GM21423 (cell line): ENCODE results near the gene NHEJ1.

Experiments used
- ATAC-seq: cut with Tn5 transposase; IDR thresholded peaks from one replicate; pipeline ENCODE4 v1.9.1; 2021; ENCODE audit warnings: mild to moderate bottlenecking, moderate library complexity; ENCODE audit not compliant: unreplicated experiment

NHEJ1 gene

GRCh38 chr2:219090436-219091299 lies 69.9 kb downstream of the NHEJ1 start:
- ATAC-seq, result no peak

- no peak for ATAC-seq
Measured at GRCh38 chr2:219089330-219089729, 71.3 kb downstream of the NHEJ1 start.

- no peak for ATAC-seq
Measured at GRCh38 chr2:219087848-219088247, 72.8 kb downstream of the NHEJ1 start.

GRCh38 chr2:219087361-219087760 lies 73.3 kb downstream of the NHEJ1 start:
- no peak for ATAC-seq

GRCh38 chr2:219086196-219086595 lies 74.4 kb downstream of the NHEJ1 start:
- no peak for ATAC-seq

GRCh38 chr2:219084791-219085190 lies 75.8 kb downstream of the NHEJ1 start:
- no peak for ATAC-seq

GRCh38 chr2:219082332-219082958 lies 78.2 kb downstream of the NHEJ1 start:
- ATAC-seq, result no peak

GRCh38 chr2:219081701-219082331 lies 78.8 kb downstream of the NHEJ1 start:
- no peak for ATAC-seq

- ATAC-seq, result no peak
Measured at GRCh38 chr2:219081096-219081495, 79.5 kb downstream of the NHEJ1 start.

- no peak for ATAC-seq
Measured at GRCh38 chr2:219079417-219079816, 81.2 kb downstream of the NHEJ1 start.

- ATAC-seq, result no peak
Measured at GRCh38 chr2:219078951-219079350, 81.7 kb downstream of the NHEJ1 start.

GRCh38 chr2:219078126-219078525 lies 82.5 kb downstream of the NHEJ1 start:
- ATAC-seq, result no peak

GRCh38 chr2:219076253-219076652 lies 84.4 kb downstream of the NHEJ1 start:
- ATAC-seq, result no peak

GRCh38 chr2:219073413-219074129 lies 87.0 kb downstream of the NHEJ1 start:
- ATAC-seq, result no peak

GRCh38 chr2:219072741-219073250 lies 87.8 kb downstream of the NHEJ1 start:
- no peak for ATAC-seq

- ATAC-seq, result no peak
Measured at GRCh38 chr2:219071131-219071816, 89.3 kb downstream of the NHEJ1 start.

GRCh38 chr2:219065484-219065883 lies 95.1 kb downstream of the NHEJ1 start:
- ATAC-seq, result no peak

- no peak for ATAC-seq
Measured at GRCh38 chr2:219062081-219062480, 98.5 kb downstream of the NHEJ1 start.

GRCh38 chr2:219060821-219061791 lies 99.5 kb downstream of the NHEJ1 start, which contains the start of gene IHH:
Gene IHH (minus strand): TSS chr2:219060921. CDS start chr2:219060467, 454 bp downstream.
- no peak for ATAC-seq
